Measurements from ENCODE around the gene BICD1. TPM values are rescaled to one million over a fixed set of nuclear protein-coding genes. Genes with fewer than 3 reads are reported as not detected.

BICD1 gene
- polyA plus RNA-seq, 1 of the 3 experiments (the other 2 are of a cell fraction) = 12.1 TPM

GRCh38 chr12:32149489-32149888, 42.8 kb downstream of the BICD1 start:
- no peak for DNase-seq
- Histone ChIP-seq H3K4me1 (ENCODE audit: control insufficient read depth in 1 of 2, insufficient read depth in 2 of 2, low read depth in 1 of 2, low read length in 1 of 2) (peaks cover 0 to 14% of the 10 kb centered on the region in 2 experiments; a peak in 2 of 4 replicates), H3K9me3 (no peaks in the 10 kb centered on the region), H3K27ac (ENCODE audit: low read depth in 2 of 2, low read length in 1 of 2) (no peak overlapping the region), H3F3A (replicated peaks; ENCODE audit: insufficient read depth) (no peaks in the 10 kb centered on the region), H4K20me1 (ENCODE audit: insufficient read depth) (no peaks in the 10 kb centered on the region; the same call in 1 of the 2 replicates), H3K4me3 (ENCODE audit: low read depth in 2 of 2, low read length in 1 of 2) (no peak overlapping the region), H3K79me2 (ENCODE audit: insufficient read depth) (peaks cover 39% of the 10 kb centered on the region), H3K36me3 (replicated peaks in 1 of 2; ENCODE audit: control insufficient read depth in 1 of 2, insufficient read depth in 2 of 2, low read length in 1 of 2) (no peaks in the 10 kb centered on the region), H2AFZ (ENCODE audit: low read depth) (no peak overlapping the region), H3K27me3 (ENCODE audit: insufficient read depth) (no peaks in the 10 kb centered on the region), H3K9ac (no peak overlapping the region), H3K4me2 (no peak overlapping the region), H3K9me2 (no peaks in the 10 kb centered on the region)
- ChIA-PET CTCF (no interaction called here), POLR2A (no interaction called here)
- TF ChIP-seq TEAD4 (IDR thresholded peaks at IDR 0.05; ENCODE audit: borderline replicate concordance, insufficient read depth) (no peak), MEF2A (IDR thresholded peaks at IDR 0.05; ENCODE audit: borderline replicate concordance, low read depth) (no peak), YY1 (IDR thresholded peaks at IDR 0.05; ENCODE audit: low read depth) (no peak), USF2 (IDR thresholded peaks at IDR 0.05; ENCODE audit: borderline replicate concordance, low read depth, low read length) (no peak)

- TF ChIP-seq, protein P1, sequence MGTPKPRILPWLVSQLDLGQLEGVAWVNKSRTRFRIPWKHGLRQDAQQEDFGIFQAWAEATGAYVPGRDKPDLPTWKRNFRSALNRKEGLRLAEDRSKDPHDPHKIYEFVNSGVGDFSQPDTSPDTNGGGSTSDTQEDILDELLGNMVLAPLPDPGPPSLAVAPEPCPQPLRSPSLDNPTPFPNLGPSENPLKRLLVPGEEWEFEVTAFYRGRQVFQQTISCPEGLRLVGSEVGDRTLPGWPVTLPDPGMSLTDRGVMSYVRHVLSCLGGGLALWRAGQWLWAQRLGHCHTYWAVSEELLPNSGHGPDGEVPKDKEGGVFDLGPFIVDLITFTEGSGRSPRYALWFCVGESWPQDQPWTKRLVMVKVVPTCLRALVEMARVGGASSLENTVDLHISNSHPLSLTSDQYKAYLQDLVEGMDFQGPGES (IDR thresholded peaks at IDR 0.05; ENCODE audit: low read depth, low read length) = no peak
- no peak for TF ChIP-seq EZH2phosphoT487 (IDR thresholded peaks at IDR 0.05; ENCODE audit: borderline replicate concordance, low read depth)
- no peak for TF ChIP-seq ELF1 (IDR thresholded peaks at IDR 0.05)
- no peak for TF ChIP-seq MAX (IDR thresholded peaks at IDR 0.05; ENCODE audit: low read depth)
- no peak for TF ChIP-seq TEAD4 (IDR thresholded peaks at IDR 0.05; ENCODE audit: borderline replicate concordance, insufficient read depth)
- TF ChIP-seq NRF1 (IDR thresholded peaks at IDR 0.05; ENCODE audit: low read depth, low read length) = no peak
- TF ChIP-seq CHD2 (IDR thresholded peaks at IDR 0.05; ENCODE audit: low read length, partially characterized antibody) = no peak
- peaks cover 23% of the 10 kb centered on the region for H3K79me2 ChIP-seq (ENCODE audit: insufficient read depth)
- 88% methylated on average over 1 of the region's 1 CpG for WGBS (ENCODE audit: low lambda C conversion rate)
- H3K9me2 ChIP-seq = no peaks in the 10 kb centered on the region
- no peak overlapping the region for H3K27ac ChIP-seq (ENCODE audit: low read depth in 2 of 2, low read length in 1 of 2)
- no peak overlapping the region for H2AFZ ChIP-seq (ENCODE audit: low read depth)
- no peak overlapping the region for H3K9ac ChIP-seq
- no peak overlapping the region for H3K4me3 ChIP-seq (ENCODE audit: low read depth in 2 of 2, low read length in 1 of 2)
- no peaks in the 10 kb centered on the region for H3K9me3 ChIP-seq
- no peak overlapping the region for H3K4me2 ChIP-seq
- CTCF ChIA-PET = interaction anchor here (0.6 to 1.1 kb wide), 2 partner anchors 10 to 79 kb away, joined by 3 read pairs; no protein-coding TSS in a partner anchor
- DNase-seq = no peak
- POLR2A ChIA-PET = no interaction called here
- no peaks in the 10 kb centered on the region for H3K27me3 ChIP-seq (ENCODE audit: insufficient read depth)
- H3F3A ChIP-seq (replicated peaks; ENCODE audit: insufficient read depth) = no peaks in the 10 kb centered on the region
- no peaks in the 10 kb centered on the region for H3K36me3 ChIP-seq (replicated peaks in 1 of 2; ENCODE audit: control insufficient read depth in 1 of 2, insufficient read depth in 2 of 2, low read length in 1 of 2)
- no peaks in the 10 kb centered on the region for H4K20me1 ChIP-seq (ENCODE audit: insufficient read depth)
- H3K4me1 ChIP-seq (ENCODE audit: control insufficient read depth in 1 of 2, insufficient read depth in 2 of 2, low read depth in 1 of 2, low read length in 1 of 2) = peaks cover 0 to 25% of the 10 kb centered on the region in 2 experiments; a peak in 2 of 4 replicates
Observed at GRCh38 chr12:32151086-32151485, 44.4 kb downstream of the BICD1 start.
